AG10803 (cell line): ENCODE data around the gene PTPRE.

Source experiments
- DNase-seq: peaks from one replicate; pipeline ENCODE4 v3.0.0; 2010; ENCODE audit warnings: low read depth
- H3K4me3 ChIP-seq: 2 replicates; pipeline ENCODE4 v1.5.1; 2011; ENCODE audit warnings: mild to moderate bottlenecking, low read length, control low read depth
- TF ChIP-seq, protein P1 (sequence below): conservative IDR thresholded peaks from 2 replicates; pipeline ENCODE4 v1.5.1; 2011; ENCODE audit warnings: mild to moderate bottlenecking, low read length, control low read depth, inconsistent platforms

The PTPRE gene

DNA sequence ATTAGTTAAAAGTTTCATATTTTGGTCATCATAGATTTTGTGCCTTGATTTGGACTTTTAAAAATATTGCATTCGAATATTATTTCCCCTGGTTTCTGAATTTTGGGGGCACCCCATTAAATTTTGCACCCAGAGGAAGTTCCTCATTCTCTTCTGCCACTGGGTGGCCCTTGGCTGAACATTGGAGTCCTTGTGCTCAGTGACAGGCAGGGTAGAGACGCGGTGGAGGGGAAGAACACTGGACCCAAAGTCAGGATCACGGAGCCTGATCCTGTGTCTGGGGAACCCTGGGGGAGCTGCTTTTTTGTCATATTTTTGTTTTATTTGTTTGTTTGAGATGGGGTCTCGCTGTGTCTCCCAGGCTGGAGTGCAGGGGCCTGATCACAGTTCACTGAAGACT is 144.6 kb downstream of the PTPRE start:
- no peak overlapping the region for H3K4me3 ChIP-seq
- TF ChIP-seq, protein P1, sequence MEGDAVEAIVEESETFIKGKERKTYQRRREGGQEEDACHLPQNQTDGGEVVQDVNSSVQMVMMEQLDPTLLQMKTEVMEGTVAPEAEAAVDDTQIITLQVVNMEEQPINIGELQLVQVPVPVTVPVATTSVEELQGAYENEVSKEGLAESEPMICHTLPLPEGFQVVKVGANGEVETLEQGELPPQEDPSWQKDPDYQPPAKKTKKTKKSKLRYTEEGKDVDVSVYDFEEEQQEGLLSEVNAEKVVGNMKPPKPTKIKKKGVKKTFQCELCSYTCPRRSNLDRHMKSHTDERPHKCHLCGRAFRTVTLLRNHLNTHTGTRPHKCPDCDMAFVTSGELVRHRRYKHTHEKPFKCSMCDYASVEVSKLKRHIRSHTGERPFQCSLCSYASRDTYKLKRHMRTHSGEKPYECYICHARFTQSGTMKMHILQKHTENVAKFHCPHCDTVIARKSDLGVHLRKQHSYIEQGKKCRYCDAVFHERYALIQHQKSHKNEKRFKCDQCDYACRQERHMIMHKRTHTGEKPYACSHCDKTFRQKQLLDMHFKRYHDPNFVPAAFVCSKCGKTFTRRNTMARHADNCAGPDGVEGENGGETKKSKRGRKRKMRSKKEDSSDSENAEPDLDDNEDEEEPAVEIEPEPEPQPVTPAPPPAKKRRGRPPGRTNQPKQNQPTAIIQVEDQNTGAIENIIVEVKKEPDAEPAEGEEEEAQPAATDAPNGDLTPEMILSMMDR: no peak
- no peak for DNase-seq

DNA sequence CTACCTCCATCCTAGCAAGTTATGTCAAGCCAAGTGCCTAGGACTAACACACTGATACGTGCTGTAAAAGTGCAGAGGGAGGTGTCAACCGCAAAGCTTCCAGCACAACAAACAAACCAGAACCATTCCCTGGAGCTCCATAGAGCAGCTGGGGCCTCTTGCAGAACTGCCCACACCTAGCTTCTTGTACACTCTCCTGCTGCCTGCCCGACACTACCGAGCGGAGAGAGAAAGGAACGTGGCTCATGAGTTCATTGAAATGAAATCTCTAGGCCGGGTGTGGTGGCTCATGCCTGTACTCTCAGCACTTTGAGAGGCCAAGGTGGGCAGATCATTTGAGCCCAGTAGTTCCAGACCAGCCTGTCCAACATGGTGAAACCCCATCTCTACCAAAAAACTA is 145.8 kb downstream of the PTPRE start:
- TF ChIP-seq, protein P1: no peak
- no peak for DNase-seq
- no peak overlapping the region for H3K4me3 ChIP-seq

DNA sequence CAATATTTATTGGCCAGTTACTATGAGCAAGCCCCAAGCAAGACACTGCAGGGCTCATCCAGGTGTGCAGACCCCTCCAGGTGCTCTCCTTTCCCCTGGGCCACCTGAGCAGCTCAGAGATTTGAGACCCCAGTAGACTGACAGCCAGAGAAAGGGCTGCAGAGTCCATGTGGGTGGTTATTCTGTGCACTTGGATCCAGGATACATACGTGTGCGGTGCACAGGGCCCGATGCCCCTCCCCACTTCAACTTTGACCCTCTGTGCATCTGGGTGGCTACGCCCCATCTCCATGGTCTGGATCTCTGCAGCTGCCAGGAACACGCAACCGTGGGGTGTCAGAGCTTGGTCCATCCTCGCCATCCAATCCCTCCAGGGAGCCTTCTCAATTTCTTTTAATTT is 146.5 kb downstream of the PTPRE start:
- no peak overlapping the region for H3K4me3 ChIP-seq
- no peak for DNase-seq
- TF ChIP-seq, protein P1: no peak

DNA sequence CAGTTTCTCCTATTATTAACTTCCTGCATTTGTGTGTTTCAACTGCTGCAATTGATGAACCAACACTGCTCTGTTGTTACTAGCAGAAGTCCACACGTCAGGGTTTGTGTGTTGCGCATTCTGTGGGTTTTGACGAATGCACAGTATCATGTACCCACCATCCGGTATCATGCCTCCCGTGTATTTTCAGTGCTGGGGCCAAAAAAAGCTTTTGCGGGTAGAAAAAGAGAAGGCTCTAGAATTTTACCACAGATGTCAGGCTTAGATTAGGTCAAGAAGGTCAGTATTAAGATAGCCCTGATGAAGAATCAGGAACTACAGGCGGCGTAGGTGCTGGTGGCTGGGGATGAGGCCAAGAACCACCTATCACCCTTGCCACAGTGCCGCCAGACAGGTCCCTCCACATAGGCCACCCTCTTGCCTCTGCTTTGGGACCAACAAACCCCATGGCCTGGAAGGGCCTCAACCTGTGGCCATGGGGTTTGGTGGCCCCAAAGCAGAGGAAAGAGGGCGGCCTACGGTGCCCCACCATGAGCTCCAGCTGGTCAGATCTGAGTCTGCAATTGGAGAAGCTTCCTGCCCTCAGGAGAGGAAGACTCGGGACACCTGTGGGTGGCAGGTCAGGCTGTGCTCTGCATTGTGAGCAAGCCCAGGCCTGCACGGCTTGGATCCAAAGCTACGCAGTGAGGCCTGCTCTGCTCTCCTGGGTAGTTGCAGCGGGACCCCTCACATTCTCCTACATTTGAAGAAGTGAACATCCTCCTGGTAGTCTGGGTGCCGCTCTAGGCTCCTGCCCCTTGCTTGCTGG is 147.5 kb downstream of the PTPRE start:
- no peak overlapping the region for H3K4me3 ChIP-seq
- no peak for DNase-seq
- TF ChIP-seq, protein P1: no peak

DNA sequence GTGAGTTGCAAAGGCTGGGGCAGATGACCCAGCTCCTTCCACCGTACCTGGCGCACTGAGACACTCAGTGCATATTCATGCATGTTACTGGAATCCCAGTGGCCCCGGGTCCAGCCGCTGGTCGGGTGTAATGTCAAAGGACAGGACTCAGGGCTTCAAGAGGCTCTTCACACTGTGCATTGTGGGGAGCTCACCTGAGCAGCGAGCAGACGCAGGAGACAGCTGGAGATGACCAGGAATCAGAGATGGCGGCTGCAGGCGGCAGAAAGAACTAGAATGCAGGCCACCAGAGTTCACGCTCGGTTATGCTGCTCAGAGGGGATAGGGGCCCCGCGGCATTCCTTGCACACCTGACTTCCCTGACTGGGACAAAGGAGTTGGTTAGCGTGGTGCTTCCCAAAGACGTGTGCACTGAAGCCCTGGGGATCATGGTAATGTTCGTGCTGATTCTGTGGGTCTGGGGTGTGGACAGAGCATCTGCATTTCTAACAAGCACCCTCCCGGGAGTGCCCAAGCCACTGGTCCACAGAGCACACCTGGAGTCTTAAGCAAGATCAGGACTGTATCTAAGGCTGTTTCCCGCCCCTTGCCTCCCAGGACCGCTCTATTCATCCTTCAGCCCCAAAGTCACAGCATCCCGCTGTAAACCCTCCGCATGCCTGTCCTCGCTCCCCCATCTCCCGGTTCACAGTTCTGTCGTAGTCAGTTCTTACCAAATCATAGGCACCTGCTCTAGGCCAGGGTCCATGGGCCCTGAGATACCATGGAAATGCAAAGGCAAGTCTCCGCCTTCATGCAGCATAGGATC is 148.4 kb downstream of the PTPRE start:
- no peak overlapping the region for H3K4me3 ChIP-seq
- no peak for DNase-seq
- TF ChIP-seq, protein P1: no peak

DNA sequence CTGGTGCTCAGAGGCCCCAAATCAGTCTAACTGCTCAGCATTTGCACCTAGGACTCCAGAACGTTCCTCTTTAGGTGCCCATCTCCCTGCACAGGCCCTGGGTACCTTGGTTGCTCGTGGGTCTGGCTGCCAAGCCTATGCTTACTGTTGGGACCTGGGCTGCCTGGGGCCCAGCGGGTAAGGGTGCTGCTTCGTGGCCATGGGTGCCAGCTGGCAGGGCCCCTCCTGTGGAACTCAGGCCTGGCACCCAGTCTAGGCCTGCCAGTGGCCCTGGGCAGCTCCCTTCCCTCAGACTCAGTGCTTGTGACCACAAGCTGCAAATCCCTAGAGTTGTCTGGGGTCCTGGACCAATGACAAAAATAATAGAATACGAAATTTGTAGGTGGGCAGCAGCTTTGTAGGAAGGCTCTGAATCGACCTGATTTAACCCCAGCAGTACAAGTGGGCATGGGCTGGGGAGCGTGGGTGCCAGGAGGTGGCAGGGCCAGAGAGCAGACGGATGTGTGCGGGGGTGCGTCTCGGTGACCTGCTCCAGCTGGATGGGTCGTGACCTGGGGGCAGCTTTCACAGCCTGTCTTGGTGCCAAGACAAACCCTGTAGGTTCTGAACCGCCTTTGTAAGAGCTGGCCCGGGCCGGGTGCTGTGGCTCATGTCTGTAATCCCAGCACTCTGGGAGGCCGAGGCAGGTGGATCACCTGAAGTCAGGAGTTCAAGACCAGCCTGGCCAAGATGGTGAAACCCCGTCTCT is 149.6 kb downstream of the PTPRE start:
- no peak overlapping the region for H3K4me3 ChIP-seq
- TF ChIP-seq, protein P1: no peak
- no peak for DNase-seq
